ENCODE results near the gene OR10D3. TPM values are rescaled to one million over a fixed set of nuclear protein-coding genes. Genes with fewer than 3 reads are reported as not detected.

Gene OR10D3
- total RNA-seq, result not detected in 2 replicates

GRCh38 chr11:124183068-124183467 is at the start of gene OR10D3:
TSS of gene OR10D3 (plus strand) at chr11:124183345. CDS start at chr11:124185270, 1,925 bp downstream.

Other genes with a start within 250 kb of the OR10D3 start
- gene OR4D5, start 243.7 kb upstream of the OR10D3 start, total RNA-seq, result not detected in 2 replicates
- not detected in 2 replicates for gene OR6T1, start 239.5 kb upstream of the OR10D3 start, total RNA-seq
- gene OR10S1, start 205.6 kb upstream of the OR10D3 start, total RNA-seq, result not detected in 2 replicates
- gene OR10G6, start 188.2 kb upstream of the OR10D3 start, total RNA-seq, result not detected in 2 replicates
- gene OR10G4, start 170.3 kb upstream of the OR10D3 start, total RNA-seq, result not detected in 2 replicates
- not detected in 2 replicates for gene OR10G9, start 160.3 kb upstream of the OR10D3 start, total RNA-seq
- not detected in 2 replicates for gene OR10G8, start 156.5 kb upstream of the OR10D3 start, total RNA-seq
- gene OR10G7, start 142.0 kb upstream of the OR10D3 start, total RNA-seq, result not detected in 2 replicates
- gene VWA5A, start 67.9 kb upstream of the OR10D3 start, total RNA-seq, result 30.8 and 33.3 TPM in 2 replicates
- 0.17 TPM in 1 of 2 replicates, not detected in the other for gene OR8G1, start 57.8 kb downstream of the OR10D3 start, total RNA-seq
- not detected in 2 replicates for gene OR8G5, start 73.0 kb downstream of the OR10D3 start, total RNA-seq
- not detected in 2 replicates for gene OR8D1, start 130.6 kb downstream of the OR10D3 start, total RNA-seq
- not detected in 2 replicates for gene OR8D2, start 136.9 kb downstream of the OR10D3 start, total RNA-seq
- not detected in 2 replicates for gene OR8B2, start 201.2 kb downstream of the OR10D3 start, total RNA-seq
- not detected in 2 replicates for gene OR8B3, start 215.7 kb downstream of the OR10D3 start, total RNA-seq
- gene OR8B4, start 241.5 kb downstream of the OR10D3 start, total RNA-seq, result not detected in 2 replicates

Measured in smooth muscle cell of trachea (primary cell).